Measurements from ENCODE around the gene TBC1D14. TPM values are rescaled to one million over a fixed set of nuclear protein-coding genes. Genes with fewer than 3 reads are reported as not detected.

TBC1D14 gene
- total and polyA plus RNA-seq, 2 of the 4 experiments (the other 2 are of a cell fraction), result 31.7 to 40.7 TPM

- Histone ChIP-seq H3K4ac (ENCODE audit: low read depth, low read length) (0 out of 2 replicates have a peak overlapping the region, but pooled peaks have one; percentile 16), H3K27me3 (ENCODE audit: control insufficient read depth, insufficient read depth, low read length) (no peaks in the 10 kb centered on the region), H3K36me3 (ENCODE audit: control insufficient read depth, insufficient read depth, low read length) (peaks cover 22% of the 10 kb centered on the region), H2BK120ac (ENCODE audit: low read depth, low read length) (no peak overlapping the region), H3K4me2 (ENCODE audit: low read depth, low read length) (no peak overlapping the region), H3K23ac (ENCODE audit: low read depth, low read length) (no peak overlapping the region), H3K9me1 (ENCODE audit: insufficient read depth, low read length) (peaks cover 8% of the 10 kb centered on the region; the same call in 1 of the 2 replicates), H4K91ac (ENCODE audit: insufficient read depth, low read depth, low read length) (no peak overlapping the region; the same call in 1 of the 2 replicates), H3K4me1 (ENCODE audit: control insufficient read depth, insufficient read depth, low read length) (peaks cover 8% of the 10 kb centered on the region), H3K9ac (ENCODE audit: low read depth, low read length) (no peak overlapping the region), H2AFZ (replicated peaks; ENCODE audit: low read length, poor library complexity) (no peak overlapping the region), H3K79me1 (ENCODE audit: low read depth in 1 of 2, low read length in 2 of 2) (peaks cover 0 to 13% of the 10 kb centered on the region in 2 experiments; a peak in 2 of 4 replicates), H3K27ac (ENCODE audit: insufficient read depth, low read length) (no peak overlapping the region), H3K18ac (ENCODE audit: low read depth, low read length) (no peak overlapping the region), H3K4me3 (ENCODE audit: insufficient read depth, low read depth, low read length) (no peak overlapping the region), H4K8ac (ENCODE audit: low read depth in 2 of 2, low read length in 2 of 2) (no peak overlapping the region), H2AK5ac (ENCODE audit: low read depth, low read length) (no peak overlapping the region; the same call in 1 of the 2 replicates), H4K20me1 (ENCODE audit: insufficient read depth, low read length) (no peaks in the 10 kb centered on the region), H2BK15ac (ENCODE audit: low read depth, low read length) (no peak overlapping the region), H3K9me3 (ENCODE audit: control insufficient read depth, insufficient read depth, low read length) (no peaks in the 10 kb centered on the region), H2BK5ac (ENCODE audit: low read depth, low read length, poor library complexity, severe bottlenecking) (peak overlapping the region; percentile 21), H2BK20ac (ENCODE audit: low read depth, low read length) (no peak overlapping the region), H3K56ac (ENCODE audit: extremely low read depth, insufficient read depth, low read length) (no peak overlapping the region), H2AK9ac (replicated peaks; ENCODE audit: low read depth, low read length, poor library complexity) (peak overlapping the region; percentile 29), H4K5ac (ENCODE audit: low read depth, low read length) (peak overlapping the region; percentile 24; the same call in 1 of the 2 replicates), H3K14ac (replicated peaks; ENCODE audit: low read depth, low read length) (no peak overlapping the region)
- CTCF ChIA-PET, result interaction anchor here (0.6 to 1.0 kb wide), 3 partner anchors 187 to 552 kb away, joined by 3 to 4 read pairs (median 3); no protein-coding TSS in a partner anchor
- POLR2A ChIA-PET (ENCODE audit: unreplicated experiment), result interaction anchor here (0.5 kb wide), 1 partner anchor 167 kb away, joined by 3 read pairs; no protein-coding TSS in a partner anchor
- peak; percentile 15 for DNase-seq
- no TSS peak for BruUV-seq (replicated peaks)
- in situ Hi-C loops (cut with MboI; ENCODE audit: low sequenced_read_pairs), result no loop called here
- dilution Hi-C loops (cut with HindIII; ENCODE audit: low sequenced_read_pairs, unreplicated experiment), result no loop called here
- intact Hi-C loops (cut with micrococcal nuclease), result no loop called here
- ATAC-seq (ENCODE audit: low read depth), result peak; percentile 10; the same call in 1 of the 2 replicates
- 43% methylated on average over 1 of the region's 3 CpGs; no CpG with 5 or more reads in 1 of the 2 experiments for WGBS, 2 experiments (ENCODE audit: extremely low coverage in 2 of 2, insufficient read length in 1 of 2)
- no peak for TF ChIP-seq RAD21 (IDR thresholded peaks at IDR 0.05; ENCODE audit: low read length)
- no peak for TF ChIP-seq BHLHE40 (IDR thresholded peaks at IDR 0.05; ENCODE audit: low read depth, low read length)
- no peak for TF ChIP-seq MAZ (IDR thresholded peaks at IDR 0.05; ENCODE audit: borderline replicate concordance, low read depth, low read length)
- TF ChIP-seq ELK1 (IDR thresholded peaks at IDR 0.05; ENCODE audit: borderline replicate concordance, low read depth, low read length), result no peak
- TF ChIP-seq USF2 (IDR thresholded peaks at IDR 0.05; ENCODE audit: low read depth, low read length), result no peak
- no peak for TF ChIP-seq CHD1 (IDR thresholded peaks at IDR 0.05; ENCODE audit: low read depth, low read length)
- TF ChIP-seq RCOR1 (IDR thresholded peaks at IDR 0.05; ENCODE audit: insufficient replicate concordance, low read length), result no peak
- TF ChIP-seq FOS (IDR thresholded peaks at IDR 0.05; ENCODE audit: low read depth, low read length), result no peak
- no peak for TF ChIP-seq CTCF (conservative IDR thresholded peaks at IDR 0.05; ENCODE audit: low read depth, low read length)
- TF ChIP-seq POLR2A (IDR thresholded peaks at IDR 0.05; ENCODE audit: low read depth, low read length), result no peak
- TF ChIP-seq MXI1 (IDR thresholded peaks at IDR 0.05; ENCODE audit: borderline replicate concordance, low read depth, low read length), result no peak
These were observed 25.2 kb upstream of the TBC1D14 start for GRCh38 chr4:6884341-6884870.
